ENCODE measurements around the gene AURKB.
"Not testable (repeated sequence)": the region's sequence is repeated elsewhere in the genome, so short reads cannot be mapped to it uniquely, and the experiment has no call there.

The AURKB gene

DNA sequence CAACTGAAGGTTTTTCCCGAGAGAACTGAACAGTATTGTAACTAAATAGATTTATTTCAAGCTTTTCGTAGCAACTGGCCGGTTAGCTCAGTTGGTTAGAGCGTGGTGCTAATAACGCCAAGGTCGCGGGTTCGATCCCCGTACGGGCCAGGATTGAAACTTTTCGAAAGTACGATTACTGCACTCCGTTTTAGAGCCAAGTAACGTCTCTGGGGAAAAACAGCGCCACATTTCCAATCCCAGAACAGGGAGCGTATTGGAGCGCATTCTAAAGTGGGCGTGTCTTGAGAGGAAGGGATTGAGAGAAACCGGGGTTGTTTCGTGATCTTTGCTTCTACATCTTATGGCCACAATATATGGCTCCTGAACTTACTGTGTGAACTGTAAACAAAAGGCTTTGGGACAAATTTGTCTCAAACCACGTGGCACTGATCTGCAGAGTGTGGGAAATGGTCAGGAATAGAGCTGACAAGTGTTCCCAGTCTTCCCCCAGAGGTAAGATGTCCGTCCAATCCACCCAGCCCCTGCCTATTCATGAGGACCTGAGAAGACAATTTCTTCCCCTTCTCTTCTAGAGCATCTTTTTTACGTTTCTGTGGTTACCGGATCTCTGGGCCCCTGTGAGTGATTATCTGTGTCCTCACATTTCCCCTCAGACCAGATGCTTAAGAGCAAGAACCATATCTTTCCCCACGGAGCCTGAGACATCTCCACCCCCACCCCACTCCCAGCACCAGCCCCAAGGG is 22.7 kb downstream of the AURKB start:
- peak; percentile 93 for DNase-seq

DNA sequence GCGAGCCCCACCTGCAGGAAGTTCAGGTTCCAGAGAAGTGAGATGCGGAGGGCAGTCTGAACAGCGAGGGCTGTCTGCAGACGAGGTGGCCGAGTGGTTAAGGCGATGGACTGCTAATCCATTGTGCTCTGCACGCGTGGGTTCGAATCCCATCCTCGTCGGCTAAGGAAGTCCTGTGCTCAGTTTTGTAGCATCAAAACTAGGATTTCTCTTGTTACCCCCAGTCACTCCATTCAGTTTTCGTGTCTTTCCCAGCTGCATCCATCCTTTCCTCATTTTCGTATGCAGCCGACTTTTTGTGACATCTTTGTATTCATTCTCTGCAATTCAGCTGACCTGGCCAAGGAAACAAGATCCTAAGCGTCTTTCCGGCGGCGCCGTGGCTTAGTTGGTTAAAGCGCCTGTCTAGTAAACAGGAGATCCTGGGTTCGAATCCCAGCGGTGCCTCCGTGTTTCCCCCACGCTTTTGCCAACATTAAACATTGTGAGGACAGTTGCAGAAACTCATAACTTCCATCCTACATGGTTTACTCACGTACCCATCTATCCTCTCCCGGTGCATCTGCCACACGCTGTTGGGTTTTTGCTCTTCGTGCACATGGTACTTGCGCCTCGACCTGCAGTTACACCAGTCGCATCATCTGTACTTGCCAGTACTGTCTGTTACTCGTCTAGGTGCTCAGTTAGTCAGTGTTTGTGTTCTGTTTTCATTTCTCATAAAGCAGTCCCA is 23.4 kb downstream of the AURKB start:
- peak; percentile 98 for DNase-seq

DNA sequence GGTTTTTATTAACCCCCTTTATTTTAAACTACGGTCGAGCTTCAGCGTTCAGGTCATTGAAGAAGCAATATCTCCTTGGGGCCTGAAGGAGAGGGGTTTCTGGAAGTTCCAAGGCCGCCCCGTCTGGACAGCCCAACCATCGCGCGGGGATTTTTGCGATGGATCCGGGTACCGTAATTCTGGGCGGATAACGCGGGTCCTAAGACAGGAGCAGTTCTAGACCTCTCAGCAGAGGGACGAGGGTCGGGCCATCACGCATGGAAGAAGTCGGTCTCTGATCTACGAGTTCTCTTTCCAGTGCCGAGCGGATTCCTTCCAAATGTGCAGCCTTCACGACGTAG is 24.0 kb downstream of the AURKB start:
- no peak for DNase-seq

DNA sequence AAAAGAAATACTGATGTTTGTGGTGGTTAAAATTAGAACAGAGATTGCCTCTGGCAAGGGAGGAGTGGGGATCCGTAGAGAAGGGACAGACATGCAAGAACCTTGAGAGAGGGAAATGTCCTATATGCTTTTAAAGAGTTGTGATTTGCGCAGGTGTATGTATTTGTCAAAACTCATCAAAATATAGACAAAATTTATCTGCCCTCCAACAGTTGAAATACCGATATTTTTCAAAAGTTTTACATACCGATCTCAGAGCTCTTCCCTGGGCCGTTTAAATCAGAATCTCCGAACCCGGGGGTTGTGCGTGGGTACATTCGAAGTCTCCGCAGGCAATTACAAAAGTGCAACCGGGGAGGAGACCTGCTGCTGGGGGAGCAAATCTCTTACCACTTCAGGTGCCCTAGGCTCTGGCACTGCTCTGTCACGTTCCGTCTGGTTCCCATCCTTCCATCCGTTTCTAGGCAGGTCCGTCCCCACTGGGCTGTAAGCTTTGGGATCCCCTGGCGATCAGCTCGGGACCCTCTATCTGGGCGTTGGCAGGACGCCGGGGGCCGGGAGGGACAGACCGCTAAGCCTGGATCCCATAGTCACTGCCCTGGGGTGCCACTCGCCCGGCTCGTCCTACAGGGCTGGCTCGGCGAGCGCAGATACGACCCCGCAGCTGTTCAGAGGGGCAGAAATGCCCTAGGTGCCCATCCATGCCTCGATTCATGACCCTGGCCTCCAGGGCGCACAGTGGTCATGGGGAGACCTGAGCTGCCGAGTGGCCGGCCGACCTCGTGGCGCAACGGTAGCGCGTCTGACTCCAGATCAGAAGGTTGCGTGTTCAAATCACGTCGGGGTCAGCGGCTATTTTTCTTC is 24.6 kb downstream of the AURKB start:
- peak; percentile 97 for DNase-seq

DNA sequence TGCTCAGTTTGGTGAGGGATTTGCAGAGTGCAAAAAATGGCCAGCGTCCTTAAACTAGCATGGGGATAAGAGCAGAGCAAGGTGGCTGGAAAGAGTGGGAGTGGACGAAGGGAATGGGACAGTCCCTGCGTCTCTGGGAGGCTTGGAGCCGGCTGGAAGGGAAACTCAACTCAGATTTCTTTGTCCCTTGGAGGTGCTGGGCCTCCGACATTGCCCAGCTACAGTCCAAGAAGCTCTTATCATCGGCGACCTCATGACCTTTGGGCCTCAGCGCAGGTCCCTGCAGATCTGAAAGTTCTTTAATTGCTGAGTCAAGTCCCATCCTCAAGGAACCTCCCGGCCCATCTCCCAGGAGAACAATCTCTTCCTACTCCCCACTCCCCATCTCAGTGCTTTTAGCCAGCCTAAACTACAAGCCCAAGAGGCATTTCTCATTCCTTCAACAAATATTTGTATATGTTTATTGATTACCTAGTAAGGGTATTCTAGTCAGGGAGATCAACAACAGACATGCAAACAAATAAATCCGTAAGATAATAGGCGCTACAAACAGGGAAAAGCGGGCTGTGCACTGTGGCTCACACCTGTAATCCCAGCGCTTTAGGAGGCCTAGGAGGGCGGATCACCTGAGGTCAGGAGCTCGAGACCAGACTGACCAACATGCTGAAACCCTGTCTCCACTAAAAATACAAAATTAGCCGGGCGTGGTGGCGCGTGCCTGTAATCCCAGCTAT is 33.2 kb downstream of the AURKB start:
- no peak for DNase-seq

DNA sequence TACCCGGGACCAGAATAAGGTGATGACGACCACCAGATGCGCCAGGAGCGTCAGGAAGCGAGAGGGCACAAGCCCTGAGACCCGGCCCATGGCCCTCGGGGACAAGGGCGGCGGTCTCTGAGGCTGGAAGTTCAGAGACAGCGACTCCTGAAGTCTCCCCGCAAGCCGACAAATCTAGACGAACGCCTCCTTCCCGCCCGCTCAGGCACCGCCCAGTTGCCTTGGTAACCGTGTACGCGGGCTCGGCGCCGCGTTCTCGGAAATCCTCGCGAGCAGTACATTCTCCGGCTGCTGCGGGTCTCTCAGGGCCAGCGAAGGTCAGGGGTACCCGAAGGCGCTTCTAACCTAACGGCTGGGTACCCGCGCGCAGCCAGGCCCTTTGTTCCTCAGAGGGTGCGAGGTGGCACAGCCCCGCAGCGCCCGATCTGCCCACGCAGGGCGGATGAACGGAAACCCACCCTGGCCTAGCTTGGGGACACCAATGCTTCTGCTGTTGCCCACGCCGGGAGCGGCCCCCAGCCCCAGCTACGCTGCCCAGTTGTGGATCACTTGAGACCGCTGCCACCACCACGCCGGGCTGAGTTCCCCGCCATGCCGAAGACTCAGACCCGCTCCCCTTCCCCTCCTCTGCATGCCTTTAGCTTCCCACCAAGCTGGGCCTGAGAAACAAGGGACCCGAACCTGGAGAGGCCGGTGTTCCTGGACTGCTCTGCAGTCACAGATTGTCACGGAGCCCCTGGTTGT is 34.0 kb downstream of the AURKB start, which contains the start of gene TMEM107:
Gene TMEM107 (minus strand): TSS at position 184 of the 744 bp plus-strand sequence. CDS start 94 bp downstream, at position 90.
- peak; percentile 80 for DNase-seq

DNA sequence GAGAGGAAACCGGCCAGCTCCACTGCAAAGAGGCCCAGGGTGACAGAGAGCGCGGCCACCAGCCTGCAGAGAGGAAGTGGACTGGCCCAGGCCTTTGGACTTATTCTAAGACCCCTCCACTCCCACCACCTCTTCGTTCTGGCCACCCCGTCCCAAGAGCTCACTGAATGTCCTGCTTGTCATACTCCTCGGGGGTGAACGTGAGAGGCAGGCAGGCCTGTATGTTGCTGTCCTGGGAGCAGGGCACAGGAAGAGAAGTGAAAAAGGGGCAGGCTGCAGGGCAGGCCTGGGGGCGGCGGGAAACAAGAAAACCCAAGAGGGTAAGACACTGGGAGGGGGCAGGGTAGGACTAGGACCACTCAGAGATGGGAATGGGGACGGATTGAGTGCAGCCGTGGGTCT is 34.6 kb downstream of the AURKB start:
- no peak for DNase-seq

DNA sequence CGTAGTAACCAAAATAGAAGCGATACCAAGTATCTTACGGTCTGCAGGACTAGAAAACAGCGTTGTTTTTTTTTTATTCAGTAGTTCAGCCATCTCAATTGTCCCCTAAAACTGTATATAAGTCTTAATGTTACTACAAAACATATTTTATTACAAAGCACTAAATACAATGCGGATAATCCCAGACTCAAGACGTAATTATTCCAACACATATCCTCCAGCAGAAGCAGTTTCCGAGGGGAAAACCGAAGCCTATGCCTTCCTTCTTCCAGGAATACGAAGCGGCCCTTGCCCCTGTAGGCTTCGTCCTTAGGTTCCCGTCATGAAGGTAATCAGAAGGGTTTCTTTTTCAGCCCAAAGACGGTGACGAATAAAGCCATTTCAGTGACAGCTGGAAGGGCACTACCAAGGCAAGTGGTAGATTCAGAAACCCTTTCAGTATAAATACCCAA is 36.5 kb downstream of the AURKB start:
- no peak for DNase-seq

DNA sequence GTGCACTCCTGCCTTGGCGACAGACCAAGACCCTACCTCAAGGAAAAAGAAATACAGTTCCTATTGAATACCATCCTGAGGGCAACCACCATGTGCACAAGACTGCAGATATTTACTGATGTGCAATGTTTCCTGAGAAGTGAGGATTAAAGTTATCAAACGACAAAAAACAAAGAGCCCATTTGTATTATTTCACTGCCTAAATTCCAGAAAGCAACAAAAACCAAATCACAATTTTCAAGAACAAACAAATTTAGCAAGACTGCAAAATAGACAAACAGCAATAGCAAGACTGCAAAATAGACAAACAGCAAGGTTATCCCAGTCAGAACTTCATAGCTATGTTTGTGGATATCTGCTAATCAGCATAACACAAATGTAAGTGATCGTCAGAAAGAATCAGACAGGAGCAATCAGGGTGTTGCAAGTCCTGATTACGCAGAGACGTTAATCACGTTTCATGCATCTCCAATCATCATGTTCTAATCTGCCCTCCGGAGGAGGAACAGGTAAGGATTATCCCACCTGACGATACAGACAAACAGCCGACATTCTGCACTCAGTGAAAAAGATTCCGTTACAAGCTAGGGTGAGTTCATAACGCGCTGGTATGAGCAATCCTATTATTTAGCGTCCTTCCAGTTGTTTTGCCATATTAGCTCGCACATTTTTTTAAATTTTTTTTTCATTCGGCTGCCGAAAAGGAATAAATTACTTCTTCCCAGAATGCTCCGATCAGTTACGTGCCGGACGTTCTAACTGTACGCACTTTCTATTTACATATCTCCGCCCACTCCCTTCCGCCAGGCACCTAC is 37.1 kb downstream of the AURKB start:
- DNase-seq = peak; percentile 66

DNA sequence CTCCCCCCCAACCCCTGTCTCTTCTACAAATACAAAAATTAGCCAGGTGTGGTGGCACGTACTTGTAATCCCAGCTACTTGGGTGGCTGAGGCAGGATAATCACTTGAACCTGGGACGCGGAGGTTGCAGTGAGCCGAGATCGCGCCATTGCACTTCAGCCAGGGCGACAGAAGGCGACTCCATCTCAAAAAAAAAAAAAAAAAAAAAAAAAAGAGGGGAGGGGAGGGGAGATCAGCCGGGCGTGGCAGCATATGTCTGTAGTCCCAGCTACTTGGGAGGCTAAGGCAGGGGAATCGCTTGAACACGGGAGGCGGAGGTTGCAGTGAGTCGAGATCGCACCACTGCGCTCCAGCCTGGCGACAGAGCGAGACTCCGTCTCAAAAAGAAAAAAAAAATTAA is 40.2 kb downstream of the AURKB start:
- not testable (repeated sequence) for DNase-seq

DNA sequence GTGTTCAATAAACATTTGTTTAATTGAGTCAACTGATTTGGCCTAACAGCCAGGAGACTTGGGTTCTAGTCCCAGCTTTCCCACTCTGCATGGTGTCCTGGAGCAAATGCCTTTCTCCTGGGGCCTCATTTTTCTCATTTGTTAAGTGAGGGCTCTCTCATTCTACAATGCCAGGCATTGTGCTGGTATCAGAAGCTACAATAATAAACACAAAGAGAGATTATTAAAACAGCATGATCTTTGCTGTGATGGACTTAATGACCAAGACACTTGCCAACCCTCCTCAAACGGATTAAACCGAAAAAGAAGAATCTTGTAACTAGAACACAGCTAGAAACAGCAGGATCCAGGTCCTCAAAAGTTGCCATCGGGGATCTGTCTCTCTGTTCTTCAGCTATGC is 42.8 kb downstream of the AURKB start:
- no peak for DNase-seq

DNA sequence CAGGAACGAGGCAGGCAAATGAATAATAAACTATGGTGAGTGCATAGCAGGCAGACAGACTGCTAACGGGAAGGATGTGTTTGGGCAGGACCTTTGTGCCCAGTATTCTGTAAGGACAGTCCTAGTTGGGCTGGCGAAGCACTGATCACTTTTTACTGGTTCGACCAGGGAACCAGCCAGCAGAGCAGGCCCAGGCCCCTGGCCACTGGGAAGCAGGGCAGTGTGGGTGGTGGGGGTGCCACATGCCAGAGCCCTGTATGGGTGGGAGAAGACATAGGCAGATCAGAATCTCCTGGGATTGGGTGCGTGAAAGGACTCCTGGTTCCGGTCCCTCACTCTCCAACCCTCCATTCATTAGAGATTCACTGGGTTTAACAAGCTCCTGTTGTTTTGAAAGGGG is 43.6 kb downstream of the AURKB start:
- DNase-seq = no peak

DNA sequence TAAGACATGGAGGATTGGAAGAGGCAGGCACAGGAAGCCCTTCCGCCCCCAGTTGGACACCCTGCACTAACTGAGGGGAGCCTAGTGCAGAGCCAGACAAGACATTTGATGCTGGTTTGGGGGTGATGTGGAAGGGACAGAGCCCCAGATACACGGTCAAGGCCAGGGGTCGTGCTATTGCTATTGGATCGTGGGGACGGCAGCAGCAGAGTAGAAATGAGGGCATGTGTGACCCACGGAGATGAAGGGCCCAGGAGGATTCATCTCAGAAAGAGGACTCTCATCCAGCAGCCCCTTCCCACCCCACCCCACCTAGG is 45.6 kb downstream of the AURKB start:
- DNase-seq = no peak

DNA sequence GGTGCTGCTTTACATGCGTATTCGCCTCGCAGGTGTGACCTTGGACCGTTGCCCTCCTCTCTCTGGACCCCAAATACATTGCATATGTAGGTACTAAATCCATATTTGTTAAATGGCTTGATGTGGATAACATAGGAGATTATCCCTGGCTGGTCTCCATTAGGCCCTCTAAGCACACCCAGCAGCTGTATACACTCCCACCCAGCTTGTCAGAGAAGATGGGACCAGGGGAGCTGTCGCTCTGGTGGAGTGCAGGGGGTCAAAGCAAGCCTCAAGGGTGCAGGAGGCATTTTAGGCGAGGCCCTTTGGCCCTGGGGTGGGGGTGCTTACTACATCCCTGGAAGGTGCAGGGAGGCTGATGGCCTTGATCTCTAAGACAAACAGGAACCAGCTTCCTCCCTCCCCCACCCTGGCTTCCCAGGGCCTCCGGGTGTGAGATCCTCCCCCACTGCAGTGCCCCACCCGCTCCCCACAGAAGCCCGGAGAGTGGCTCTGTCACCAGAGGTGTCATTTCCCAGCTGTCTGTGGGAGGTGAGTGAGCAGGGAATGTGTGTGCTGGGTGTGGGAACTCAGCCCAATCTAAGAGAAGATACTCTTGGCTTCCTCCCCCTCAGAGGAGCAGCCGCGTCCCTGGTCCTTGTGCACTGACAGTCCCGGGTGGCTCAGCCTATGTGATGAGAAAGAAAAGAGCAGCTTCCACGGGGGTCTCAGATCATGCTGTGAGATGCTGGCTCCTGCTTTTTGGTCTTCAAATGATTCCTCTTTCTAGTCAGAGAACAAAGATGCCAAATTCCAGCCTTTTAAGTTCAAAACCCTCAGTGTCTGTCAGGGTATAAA is 46.2 kb downstream of the AURKB start:
- DNase-seq = peak; percentile 60

DNA sequence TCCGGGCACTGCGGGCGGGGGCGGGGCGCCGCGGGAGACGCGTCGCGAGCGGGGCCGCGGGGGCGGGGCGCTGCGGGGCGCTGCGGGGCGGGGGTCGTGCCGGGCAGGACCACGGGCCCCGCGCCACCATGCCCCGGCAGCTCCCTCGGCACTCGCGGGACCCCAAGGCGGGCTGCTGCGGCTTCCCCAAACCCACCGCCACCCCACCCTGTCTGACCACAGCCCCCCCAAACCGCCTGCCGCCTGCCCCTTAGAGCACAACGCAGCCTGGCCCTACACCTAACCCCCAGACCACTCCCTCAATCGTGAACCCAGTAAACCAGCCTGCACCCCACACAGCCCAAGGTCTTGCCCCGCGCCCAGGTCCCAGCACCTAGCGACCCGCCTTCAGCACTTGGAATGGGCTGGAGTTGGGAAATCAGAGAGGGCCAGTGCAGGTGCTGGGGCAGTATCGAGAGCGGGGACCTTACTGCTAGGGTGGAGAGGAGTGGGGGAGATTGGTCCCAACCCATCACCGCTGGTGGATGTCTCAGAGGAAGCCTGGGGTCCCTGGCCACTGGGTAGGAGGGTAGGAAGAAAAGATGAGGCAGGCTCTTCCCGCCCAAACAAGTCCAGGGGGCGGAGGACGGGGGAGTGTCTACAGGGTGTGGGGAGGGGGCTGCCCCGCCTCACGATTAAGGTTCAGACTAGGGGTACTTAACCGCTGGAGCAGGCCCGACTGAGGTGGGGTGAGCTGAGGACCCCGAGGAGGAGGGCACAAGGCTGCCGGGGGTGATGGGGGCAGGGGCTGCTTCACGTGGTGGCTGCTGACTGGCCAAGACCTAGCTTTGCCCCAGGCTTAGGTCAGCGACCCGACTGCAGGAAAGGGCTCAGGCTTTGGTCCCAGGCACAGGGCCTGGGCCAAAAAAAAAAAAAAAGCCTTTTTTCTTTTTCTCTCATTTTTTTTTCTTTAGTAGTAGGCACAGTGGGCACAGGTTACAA is 47.1 kb downstream of the AURKB start:
- no peak for DNase-seq

DNA sequence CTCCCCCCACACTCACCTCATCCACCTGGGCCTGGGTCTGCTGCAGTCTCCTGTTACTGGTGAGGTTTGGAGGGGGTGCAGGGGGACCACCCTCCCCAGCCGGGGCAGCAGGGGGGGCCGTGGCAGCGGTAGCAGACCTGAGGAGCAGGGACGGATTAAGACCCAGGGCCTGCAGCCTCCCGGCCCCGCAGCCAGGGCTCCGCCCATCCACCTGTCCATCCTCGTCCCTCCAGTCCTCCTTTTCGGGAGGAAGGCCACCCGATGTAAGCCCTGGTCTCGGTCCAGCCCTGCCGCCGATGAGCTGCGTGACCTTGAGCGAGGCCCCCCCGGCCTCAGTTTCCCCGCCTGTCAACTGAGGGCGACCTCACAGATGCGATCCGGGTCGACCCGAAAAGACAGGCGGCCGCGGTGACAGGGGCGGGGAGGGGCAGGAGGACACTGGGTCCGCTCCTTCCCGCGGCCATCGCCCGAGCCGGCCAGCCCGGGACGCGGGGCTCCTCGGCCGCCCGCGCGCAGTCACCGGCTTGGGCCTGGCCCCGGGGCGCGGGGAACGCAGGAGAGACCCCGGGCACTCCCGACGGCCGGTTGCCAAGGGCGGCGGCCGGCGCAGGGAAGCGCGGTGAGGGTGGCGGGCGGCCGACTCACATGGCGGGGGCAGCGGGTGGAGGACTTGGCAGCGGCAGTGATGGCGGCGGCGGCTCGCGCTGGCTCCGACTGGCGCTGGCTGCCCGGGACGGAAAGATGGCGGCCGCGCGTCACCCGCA is 48.0 kb downstream of the AURKB start, which contains the start of gene VAMP2:
Gene VAMP2 (minus strand): TSS at position 716 of the 764 bp plus-strand sequence. CDS start 69 bp downstream, at position 647.
- DNase-seq = peak; percentile 80

DNA sequence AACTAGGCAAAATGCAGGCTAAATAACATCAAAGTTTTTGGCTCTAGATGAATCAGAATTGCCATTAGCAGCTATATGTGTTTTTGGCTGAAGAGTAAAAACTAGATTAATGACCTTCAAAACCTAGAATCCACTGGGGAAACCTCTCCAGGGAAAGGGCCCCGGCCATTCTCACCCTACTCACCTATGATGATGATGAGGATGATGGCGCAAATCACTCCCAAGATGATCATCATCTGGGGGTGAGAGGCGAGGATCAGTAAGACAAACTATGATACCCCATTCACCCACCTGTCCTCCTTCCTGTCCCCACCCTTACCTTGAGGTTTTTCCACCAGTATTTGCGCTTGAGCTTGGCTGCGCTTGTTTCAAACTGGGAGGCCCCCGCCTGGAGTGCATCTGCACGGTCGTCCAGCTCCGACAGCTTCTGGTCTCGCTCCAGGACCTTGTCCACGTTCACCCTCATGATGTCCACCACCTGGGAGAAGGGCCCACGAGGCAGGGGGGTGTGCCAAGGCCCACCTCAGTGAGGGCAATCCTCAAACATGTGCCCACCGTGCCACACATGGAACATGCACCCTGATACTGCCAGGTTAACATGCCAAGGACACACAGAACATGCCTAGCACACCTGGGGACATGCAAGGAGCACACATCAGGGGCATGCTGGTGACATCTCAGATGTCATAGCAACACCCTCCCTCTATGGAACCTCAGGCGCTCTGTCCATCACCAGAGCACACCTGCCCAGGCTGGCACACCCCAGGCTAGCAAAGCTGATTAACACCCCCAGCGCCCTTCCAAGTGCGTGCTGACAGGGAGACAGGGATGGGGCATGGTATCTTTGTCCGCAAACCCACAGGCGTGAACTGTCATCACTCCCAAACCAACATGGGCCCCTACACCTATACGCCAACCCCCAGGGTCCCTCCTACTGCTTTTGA is 48.8 kb downstream of the AURKB start:
- DNase-seq = no peak
